ENCODE data around the gene TMX1.

Gene TMX1

GRCh38 chr14:51210594-51210993, 29.5 kb upstream of the TMX1 start:
- H3F3A ChIP-seq (ENCODE audit: insufficient read depth) = no peaks in the 10 kb centered on the region
- no peaks in the 10 kb centered on the region for H3K36me3 ChIP-seq (ENCODE audit: low read length)
- H3K9me3 ChIP-seq (ENCODE audit: insufficient read depth, low read length) = no peaks in the 10 kb centered on the region
- H3K4me2 ChIP-seq (ENCODE audit: low read depth, low read length, poor library complexity, severe bottlenecking) = no peak overlapping the region
- no peak overlapping the region for H3K27ac ChIP-seq (ENCODE audit: low read depth, low read length)
- H3K9ac ChIP-seq (ENCODE audit: low read length) = no peak overlapping the region
- no peaks in the 10 kb centered on the region for H4K20me1 ChIP-seq (ENCODE audit: low read depth, low read length)
- no peaks in the 10 kb centered on the region for H3K27me3 ChIP-seq (ENCODE audit: low read length)
- H3K9me2 ChIP-seq (replicated peaks; ENCODE audit: insufficient read depth, low read length) = no peaks in the 10 kb centered on the region
- no peak overlapping the region for H3K4me3 ChIP-seq (ENCODE audit: insufficient read depth, low read length, poor library complexity, severe bottlenecking)
- H2AFZ ChIP-seq (ENCODE audit: low read depth, low read length, severe bottlenecking) = no peak overlapping the region
- no peaks in the 10 kb centered on the region for H3K79me2 ChIP-seq (ENCODE audit: insufficient read depth, low read length)
- TF ChIP-seq, protein P1, sequence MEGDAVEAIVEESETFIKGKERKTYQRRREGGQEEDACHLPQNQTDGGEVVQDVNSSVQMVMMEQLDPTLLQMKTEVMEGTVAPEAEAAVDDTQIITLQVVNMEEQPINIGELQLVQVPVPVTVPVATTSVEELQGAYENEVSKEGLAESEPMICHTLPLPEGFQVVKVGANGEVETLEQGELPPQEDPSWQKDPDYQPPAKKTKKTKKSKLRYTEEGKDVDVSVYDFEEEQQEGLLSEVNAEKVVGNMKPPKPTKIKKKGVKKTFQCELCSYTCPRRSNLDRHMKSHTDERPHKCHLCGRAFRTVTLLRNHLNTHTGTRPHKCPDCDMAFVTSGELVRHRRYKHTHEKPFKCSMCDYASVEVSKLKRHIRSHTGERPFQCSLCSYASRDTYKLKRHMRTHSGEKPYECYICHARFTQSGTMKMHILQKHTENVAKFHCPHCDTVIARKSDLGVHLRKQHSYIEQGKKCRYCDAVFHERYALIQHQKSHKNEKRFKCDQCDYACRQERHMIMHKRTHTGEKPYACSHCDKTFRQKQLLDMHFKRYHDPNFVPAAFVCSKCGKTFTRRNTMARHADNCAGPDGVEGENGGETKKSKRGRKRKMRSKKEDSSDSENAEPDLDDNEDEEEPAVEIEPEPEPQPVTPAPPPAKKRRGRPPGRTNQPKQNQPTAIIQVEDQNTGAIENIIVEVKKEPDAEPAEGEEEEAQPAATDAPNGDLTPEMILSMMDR (IDR thresholded peaks at IDR 0.05; ENCODE audit: insufficient read depth, low read length, poor library complexity, severe bottlenecking) = no peak
- TF ChIP-seq EZH2phosphoT487 (conservative IDR thresholded peaks at IDR 0.05; ENCODE audit: low read length) = no peak

DNA sequence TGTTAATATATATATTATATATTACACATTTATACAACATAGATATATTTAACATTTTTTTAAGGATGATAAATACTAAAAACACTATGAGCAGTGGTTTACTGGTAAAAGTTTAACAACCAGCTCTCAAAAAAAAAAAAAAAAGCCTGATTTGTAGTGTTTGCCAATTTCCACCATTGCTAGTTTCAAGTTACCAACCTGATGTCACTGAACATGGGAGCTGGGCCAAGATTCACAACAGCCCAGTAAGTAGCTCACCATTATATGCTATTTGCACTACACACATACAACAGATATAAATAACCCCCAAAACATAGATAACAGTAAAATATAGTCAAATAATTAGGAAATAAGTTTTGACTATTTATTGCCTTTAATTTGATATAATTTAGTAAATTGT, 28.9 kb upstream of the TMX1 start:
- no peaks in the 10 kb centered on the region for H4K20me1 ChIP-seq (ENCODE audit: low read depth, low read length)
- H3K79me2 ChIP-seq (ENCODE audit: insufficient read depth, low read length) = no peaks in the 10 kb centered on the region
- no peak for TF ChIP-seq EZH2phosphoT487 (conservative IDR thresholded peaks at IDR 0.05; ENCODE audit: low read length)
- TF ChIP-seq, protein P1 (IDR thresholded peaks at IDR 0.05; ENCODE audit: insufficient read depth, low read length, poor library complexity, severe bottlenecking) = no peak
- H3K9me3 ChIP-seq (ENCODE audit: insufficient read depth, low read length) = no peaks in the 10 kb centered on the region
- no peak overlapping the region for H3K27ac ChIP-seq (ENCODE audit: low read depth, low read length)
- no peak overlapping the region for H2AFZ ChIP-seq (ENCODE audit: low read depth, low read length, severe bottlenecking)
- no peaks in the 10 kb centered on the region for H3K27me3 ChIP-seq (ENCODE audit: low read length)
- H3K36me3 ChIP-seq (ENCODE audit: low read length) = no peaks in the 10 kb centered on the region
- no peak overlapping the region for H3K4me2 ChIP-seq (ENCODE audit: low read depth, low read length, poor library complexity, severe bottlenecking)
- H3K9ac ChIP-seq (ENCODE audit: low read length) = no peak overlapping the region
- H3F3A ChIP-seq (ENCODE audit: insufficient read depth) = no peaks in the 10 kb centered on the region
- no peaks in the 10 kb centered on the region for H3K9me2 ChIP-seq (replicated peaks; ENCODE audit: insufficient read depth, low read length)
- no peak overlapping the region for H3K4me3 ChIP-seq (ENCODE audit: insufficient read depth, low read length, poor library complexity, severe bottlenecking)

DNA sequence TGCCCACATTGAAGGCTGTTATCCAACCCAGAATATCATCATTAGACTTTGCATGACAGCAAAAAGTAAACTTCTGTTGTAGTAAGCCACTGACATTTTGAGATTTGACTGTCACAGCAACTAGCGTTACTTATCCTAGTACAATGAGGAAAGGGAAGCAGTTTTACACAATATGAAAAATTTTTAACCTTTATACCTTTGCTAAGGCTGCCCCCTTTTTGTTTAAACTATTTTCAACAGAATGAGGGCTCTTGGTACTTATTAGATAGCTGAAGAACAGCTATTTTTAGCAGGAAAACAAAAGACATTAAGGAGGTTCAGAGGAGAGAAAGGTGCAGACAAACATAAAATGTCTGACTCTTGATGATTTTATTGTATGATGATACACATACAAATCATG, 23.4 kb upstream of the TMX1 start:
- TF ChIP-seq EZH2phosphoT487 (conservative IDR thresholded peaks at IDR 0.05; ENCODE audit: low read length) = no peak
- TF ChIP-seq, protein P1 (IDR thresholded peaks at IDR 0.05; ENCODE audit: insufficient read depth, low read length, poor library complexity, severe bottlenecking) = no peak
- H3K27ac ChIP-seq (ENCODE audit: low read depth, low read length) = no peak overlapping the region
- H3K36me3 ChIP-seq (ENCODE audit: low read length) = no peaks in the 10 kb centered on the region
- H3K79me2 ChIP-seq (ENCODE audit: insufficient read depth, low read length) = no peaks in the 10 kb centered on the region
- H3K9ac ChIP-seq (ENCODE audit: low read length) = no peak overlapping the region
- H3K4me3 ChIP-seq (ENCODE audit: insufficient read depth, low read length, poor library complexity, severe bottlenecking) = no peak overlapping the region
- H3F3A ChIP-seq (ENCODE audit: insufficient read depth) = no peaks in the 10 kb centered on the region; the same call in 1 of the 2 replicates
- no peak overlapping the region for H3K4me2 ChIP-seq (ENCODE audit: low read depth, low read length, poor library complexity, severe bottlenecking)
- no peaks in the 10 kb centered on the region for H4K20me1 ChIP-seq (ENCODE audit: low read depth, low read length)
- 0 out of 2 replicates have a peak, but pooled peaks cover under 1% of the 10 kb centered on the region for H3K9me3 ChIP-seq (ENCODE audit: insufficient read depth, low read length)
- H3K9me2 ChIP-seq (replicated peaks; ENCODE audit: insufficient read depth, low read length) = no peaks in the 10 kb centered on the region
- no peaks in the 10 kb centered on the region for H3K27me3 ChIP-seq (ENCODE audit: low read length)
- no peak overlapping the region for H2AFZ ChIP-seq (ENCODE audit: low read depth, low read length, severe bottlenecking)
